Endometrial microvascular endothelial cells (primary cell): Measurements from ENCODE around the gene GPC4. TPM values are rescaled to one million over a fixed set of nuclear protein-coding genes. Genes with fewer than 3 reads are reported as not detected.

Experiments
- in situ Hi-C: cut with HindIII; loops from 2 replicates; pipeline ENCODE4 v1.10.0; 2017; ENCODE audit warnings: low sequenced_read_pairs, low pct_unique_long_range_greater_than_20kb; ENCODE audit errors: inconsistent ontology term
- total RNA-seq: library from RNA; depleted of rRNA; stranded (reverse); fragments of >200 nt; gene quantifications from one replicate; pipeline ENCODE4 v1.2.3, GENCODE V29; 2015; ENCODE audit errors: inconsistent ontology term

Gene GPC4
- total RNA-seq, 1 donor from 2014 or later = under 0.01 TPM

DNA sequence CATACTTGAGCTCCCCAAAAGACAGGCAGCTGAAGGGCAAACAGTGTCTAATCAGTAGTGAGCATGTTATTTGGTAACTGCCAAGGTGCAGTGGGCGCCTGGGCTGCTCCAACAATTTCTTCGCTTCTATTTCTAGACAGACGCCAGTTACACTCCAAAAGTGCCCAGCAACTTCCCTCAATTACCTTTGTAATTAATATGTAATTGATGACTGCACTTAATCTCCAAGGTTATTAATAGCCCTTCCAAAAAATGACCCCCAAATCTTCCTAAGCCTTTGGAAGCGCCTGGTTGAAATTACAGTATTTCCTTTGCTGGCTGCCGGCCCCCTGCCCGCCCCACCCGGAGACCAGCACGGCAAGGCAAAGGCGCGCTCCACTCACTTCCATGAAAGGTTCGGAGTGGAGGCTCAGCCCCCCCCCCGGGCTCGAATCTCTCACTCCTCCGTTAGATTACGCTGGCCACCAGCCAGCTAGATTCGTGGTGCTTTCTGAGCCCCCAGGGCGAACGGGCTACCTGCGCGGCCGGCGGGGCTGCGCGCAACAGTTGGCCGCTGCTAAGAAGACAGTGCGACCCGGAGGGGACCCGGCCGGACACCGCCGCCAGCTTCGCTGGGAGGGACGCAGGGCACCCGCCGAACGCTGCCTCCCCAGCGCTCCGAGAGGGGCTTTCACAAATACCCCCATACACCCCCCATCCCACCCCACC is 1.9 kb downstream of the GPC4 start:
- in situ Hi-C loops = no loop called here

DNA sequence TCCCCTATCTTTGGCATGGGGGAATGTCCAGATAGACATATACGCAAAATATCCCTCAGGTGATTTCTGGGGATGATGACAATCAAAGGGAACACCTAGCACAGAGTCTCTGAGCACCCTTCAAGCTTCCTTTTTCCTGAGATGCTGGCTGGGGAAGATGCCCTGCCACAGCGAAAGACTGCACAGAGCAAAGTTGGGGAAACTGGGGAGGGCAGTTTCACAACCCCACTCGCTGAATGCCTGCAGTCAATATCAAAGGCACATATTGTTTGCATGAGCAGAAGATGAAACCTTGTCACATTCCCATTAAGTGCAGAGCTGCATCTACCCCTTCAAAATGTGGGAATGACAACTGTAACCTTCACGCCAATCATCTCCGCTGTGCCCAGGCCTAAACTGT is 2.6 kb downstream of the GPC4 start:
- in situ Hi-C loops = no loop called here

DNA sequence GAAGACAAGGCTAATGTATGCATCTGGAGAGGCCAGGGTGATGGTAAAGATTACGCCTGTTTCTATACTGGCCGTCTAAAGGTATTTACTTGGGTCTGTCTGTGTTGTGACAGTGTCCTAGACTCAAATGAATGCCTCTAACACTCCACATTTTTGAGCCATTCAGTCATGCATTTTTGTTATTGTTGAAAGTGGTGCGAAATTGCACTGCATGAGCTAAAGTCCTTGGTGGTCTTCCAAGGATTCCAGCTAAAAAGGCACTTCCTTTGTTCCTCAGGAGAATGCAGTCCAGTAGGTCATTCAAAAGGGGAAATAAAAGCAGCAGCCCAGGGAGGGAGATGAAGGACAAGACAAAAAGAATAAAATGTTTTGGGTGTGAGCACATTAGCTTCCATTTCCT is 3.0 kb downstream of the GPC4 start:
- in situ Hi-C loops = no loop called here

DNA sequence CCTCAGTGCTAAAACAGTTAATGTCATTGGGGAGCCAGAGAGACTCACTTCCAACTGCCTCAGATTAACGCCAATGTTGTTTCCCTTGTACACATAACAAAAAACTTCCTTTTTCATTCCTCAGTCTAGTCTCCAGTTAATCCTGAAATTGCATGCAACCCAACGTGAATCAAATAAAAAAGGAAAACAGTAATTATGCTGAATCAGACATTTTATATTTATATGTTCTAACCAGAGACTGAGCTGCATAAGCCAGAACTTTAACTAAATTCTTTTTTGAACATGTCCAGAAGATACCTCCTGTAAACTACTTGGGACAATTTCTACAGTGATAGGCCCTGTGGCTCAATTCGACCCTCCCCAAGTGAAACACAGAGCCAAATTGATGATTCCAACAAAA is 4.7 kb downstream of the GPC4 start:
- in situ Hi-C loops = no loop called here

DNA sequence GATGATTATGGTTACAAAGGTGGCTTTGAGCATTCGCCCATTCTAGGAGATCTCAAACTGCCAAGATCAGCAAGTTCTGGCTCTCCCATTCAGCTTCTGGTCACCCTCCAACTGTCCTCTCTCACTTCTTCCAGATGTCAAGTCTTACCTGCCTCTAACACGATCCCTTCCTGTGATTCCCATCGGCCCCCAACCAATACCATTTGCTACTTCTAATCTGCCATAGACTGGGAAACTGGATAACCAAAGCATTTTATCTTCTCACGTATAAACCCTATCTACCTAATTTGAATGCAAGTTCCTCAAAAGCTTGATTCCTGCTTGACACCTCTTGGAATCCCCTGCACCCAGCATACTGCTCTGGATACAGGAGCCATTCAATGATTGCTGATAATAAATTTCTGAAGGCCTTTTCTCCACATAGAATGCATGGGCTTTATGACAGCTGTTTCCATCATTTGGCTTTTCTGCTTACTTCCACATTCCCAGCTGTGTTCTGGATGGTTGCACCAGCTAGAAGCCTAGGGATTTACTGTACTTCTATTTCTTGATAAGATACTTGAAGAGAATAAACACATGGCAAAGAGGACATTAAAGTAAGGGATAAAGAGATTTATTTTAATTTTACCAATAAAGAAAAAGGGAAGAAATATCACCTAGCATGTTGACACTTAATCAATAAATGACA is 9.6 kb downstream of the GPC4 start:
- in situ Hi-C loops = no loop called here

DNA sequence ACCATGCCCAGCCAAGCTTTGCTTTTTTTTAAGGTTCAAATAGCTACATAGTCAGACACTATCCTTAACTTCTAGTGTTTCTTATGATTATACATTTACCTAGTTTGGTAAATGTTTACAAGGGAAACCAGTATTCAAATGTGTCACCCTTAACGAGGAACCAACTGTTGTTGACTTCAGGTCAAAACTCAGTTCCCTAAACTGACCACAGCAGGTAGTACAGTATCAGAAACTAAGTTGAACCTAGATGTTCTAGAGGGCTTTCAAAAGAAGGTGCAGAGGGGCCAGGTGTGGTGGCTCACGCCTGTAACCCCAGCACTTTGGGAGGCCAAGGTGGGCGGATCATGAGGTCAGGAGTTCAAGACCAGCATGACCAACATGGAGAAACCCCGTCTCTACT is 11.3 kb downstream of the GPC4 start:
- in situ Hi-C loops = no loop called here

DNA sequence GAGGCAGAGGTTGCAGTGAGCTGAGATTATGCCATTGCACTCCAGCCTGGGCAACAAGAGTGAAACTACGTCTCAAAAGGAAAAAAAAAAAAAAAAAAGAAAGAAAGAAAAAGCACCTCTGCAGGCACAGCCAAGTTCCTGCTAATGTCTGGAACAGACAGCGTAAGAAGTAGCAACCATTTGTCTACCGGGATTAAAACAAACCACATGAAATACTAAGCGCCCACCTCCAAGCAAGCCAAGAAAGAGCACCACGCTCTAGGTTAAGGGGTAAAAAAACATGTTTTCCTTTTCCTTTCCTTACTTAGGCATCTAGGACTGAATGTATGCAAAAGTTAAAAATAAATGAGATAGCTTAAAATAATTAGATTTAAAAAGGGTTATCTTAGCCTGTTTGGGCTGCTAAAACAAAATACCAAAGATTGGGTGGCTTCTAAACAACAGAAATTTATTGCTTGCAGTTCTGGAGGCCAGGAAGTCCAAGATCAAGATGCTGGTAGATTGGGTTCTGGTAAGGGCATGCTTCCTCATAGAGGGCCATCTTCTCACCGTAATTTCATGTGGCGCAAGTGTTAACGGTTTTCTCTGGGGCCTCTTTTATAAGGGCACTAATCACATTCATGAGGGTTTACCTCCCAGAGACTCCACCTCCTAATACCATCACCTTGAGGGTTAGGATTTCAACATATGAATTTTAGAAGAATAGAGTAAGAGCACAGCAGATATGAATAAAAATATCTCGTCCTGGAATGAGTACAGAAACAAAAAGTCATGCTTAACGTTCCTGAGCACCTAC is 12.3 kb downstream of the GPC4 start:
- in situ Hi-C loops = no loop called here

DNA sequence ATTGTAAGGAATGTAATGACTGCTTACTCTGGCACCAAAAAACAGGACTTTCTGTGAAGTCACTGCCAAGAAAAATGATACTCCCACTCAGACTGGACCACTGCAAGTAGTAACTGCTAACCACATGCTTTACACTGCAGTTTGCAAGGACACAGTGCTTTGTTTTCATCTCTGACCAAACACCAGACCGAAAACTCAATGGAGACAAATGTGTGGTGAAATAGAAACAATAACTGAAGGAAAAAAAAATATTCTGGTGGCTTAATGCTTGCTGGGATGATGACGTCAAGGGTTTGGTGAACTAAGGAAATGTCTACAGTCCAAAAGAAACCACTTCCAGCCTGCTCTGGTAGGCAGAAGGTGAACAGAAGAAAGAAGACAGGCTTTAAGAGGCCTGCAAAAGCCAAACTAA is 13.2 kb downstream of the GPC4 start:
- in situ Hi-C loops = no loop called here

DNA sequence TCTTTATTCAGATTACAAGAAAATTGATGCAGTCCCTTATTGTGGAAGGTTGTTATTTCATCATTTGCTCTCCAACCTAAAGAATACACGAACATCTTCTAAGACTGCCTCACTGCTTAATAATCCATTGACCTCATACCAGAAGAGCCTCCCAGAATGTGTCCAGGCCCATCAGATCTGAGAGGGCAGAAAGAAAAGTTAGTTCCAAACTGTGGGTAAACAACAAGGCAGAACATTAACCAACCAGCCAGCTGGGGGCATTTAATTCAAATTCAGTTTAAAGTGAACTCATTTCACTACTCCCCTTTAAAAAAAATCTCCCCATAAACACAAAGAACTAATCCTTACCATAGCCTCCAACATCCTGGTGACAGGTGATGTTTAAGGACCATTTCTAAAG is 13.8 kb downstream of the GPC4 start:
- in situ Hi-C loops = no loop called here

DNA sequence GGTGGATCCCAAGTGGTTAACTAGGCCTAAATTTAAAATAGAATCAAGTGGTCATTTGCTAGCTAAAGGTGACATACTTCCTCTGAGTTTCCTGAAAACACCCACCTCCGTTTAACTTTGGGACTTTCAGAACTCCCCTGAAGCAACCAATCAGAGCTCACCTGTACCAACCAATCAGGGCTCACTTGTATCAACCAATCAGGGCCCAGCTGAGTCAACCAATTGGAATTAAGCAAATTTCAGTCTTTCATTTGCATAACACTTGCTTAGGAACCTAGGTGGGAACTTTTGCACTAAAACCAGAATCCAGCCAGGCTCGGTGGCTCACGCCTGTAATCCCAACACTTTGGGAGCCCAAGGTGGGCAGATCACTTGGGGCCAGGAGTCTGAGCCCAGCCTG is 15.9 kb downstream of the GPC4 start:
- in situ Hi-C loops = no loop called here

DNA sequence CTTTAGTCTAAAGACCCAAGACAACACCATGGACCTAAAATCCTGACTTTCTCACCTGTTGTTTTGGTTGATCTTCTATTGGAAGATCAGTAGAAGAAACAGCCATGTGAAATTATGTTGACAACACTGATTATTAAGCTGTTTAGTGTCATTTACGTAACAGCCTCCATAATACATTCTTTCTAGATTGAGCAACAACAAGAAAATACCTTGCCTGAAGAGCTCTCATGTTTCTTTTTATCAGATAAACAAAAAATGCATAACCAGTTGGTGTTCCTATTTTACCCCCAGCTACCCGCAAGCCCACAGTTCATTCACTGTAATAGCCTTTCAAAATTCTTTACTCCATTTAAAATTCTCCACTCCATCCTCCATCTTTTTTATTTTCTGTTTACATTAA is 20.5 kb downstream of the GPC4 start:
- in situ Hi-C loops = no loop called here

DNA sequence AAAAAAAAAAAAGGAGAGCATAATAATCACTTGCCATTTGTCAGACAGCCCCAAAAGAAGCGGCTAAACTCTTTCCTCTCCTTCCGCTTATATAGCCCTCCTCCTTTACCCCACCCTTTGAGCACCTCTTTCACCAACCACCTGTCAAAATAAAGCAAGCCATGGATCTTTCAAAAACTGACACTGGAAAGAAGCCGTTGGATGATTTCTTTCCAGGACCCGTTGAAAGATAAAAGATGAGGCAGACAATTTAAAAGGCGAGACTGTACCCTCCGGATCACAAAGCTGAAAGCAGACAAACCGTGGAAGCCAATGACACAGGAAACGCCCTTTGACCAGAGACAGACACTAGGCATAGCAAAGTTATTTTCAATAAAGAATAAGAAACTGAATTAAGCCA is 22.6 kb downstream of the GPC4 start:
- in situ Hi-C loops = no loop called here

DNA sequence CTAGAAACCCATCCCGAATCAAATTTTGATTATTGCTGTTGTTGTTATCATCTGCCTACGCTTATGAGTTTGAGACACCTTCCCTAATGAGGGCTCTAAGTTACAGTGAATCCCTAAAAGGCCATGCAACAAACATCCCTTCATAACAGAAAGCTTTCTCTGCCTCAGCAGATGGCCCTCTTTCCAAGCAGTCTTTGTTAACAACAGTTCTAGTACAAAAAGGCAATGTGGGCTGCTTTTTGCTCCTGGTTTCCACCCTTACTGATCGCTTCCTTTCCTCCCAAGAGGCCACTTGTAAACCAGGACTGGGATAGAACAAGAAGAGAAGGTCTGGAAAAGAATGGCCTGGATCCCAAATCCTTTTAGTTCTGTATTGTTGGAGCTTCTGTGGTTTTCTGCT is 24.2 kb downstream of the GPC4 start:
- in situ Hi-C loops = no loop called here

DNA sequence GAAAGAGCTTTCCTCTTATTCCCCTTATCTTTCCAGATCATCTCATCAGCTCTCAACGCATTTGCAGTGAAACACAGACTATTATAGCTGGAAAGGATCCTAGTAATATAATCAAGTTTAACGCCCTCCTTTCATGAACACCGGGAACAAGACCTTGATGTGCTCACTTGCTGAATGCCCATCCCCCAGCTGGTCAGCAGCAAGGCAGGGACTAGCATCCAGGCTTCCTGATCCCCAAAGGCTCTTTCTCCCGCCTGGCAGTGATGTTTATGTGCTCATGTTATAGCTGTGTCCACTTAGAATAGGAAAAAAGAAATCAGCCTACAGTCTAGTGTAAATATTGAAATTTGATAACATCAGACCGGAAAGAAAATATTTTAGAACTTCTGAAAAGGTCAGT is 24.6 kb downstream of the GPC4 start:
- in situ Hi-C loops = no loop called here

DNA sequence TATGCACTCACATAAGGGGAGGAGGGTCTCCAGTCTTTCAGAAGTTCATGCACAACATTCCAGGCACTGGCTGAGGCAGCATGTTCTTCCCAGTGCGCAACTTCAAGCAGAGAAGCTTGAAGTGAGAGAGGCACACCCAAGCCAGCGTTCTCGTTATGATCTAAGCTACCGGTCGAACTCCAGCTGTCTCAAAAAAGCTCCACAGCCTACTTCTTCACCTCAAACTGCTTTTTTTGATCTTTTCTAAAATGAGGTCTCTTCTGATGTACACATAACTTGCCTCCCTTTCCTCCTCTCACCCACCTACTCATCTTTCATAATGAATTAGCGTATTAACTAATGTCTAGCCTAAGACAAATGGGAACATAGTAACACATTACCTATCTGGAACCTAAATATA is 25.3 kb downstream of the GPC4 start:
- in situ Hi-C loops = no loop called here

DNA sequence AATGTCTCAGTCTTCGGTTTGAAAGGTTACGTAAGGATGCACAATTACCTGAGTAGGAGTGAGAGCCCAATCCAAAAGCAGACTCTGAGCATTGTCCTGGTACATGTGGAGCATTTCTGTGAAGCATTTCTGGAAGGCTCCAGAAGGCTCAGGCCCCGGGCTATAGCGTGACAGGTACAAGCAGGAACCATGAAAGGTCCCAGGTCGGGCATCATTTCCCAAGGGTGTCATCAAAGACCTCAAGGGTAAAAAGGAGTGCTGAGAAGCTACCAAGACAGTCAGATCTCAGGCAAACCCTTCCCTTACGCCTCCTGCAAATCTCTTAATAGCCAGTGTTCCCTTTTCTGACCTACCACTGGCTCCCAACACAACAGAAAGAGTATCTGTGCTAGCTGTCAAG is 30.8 kb downstream of the GPC4 start:
- in situ Hi-C loops = no loop called here

DNA sequence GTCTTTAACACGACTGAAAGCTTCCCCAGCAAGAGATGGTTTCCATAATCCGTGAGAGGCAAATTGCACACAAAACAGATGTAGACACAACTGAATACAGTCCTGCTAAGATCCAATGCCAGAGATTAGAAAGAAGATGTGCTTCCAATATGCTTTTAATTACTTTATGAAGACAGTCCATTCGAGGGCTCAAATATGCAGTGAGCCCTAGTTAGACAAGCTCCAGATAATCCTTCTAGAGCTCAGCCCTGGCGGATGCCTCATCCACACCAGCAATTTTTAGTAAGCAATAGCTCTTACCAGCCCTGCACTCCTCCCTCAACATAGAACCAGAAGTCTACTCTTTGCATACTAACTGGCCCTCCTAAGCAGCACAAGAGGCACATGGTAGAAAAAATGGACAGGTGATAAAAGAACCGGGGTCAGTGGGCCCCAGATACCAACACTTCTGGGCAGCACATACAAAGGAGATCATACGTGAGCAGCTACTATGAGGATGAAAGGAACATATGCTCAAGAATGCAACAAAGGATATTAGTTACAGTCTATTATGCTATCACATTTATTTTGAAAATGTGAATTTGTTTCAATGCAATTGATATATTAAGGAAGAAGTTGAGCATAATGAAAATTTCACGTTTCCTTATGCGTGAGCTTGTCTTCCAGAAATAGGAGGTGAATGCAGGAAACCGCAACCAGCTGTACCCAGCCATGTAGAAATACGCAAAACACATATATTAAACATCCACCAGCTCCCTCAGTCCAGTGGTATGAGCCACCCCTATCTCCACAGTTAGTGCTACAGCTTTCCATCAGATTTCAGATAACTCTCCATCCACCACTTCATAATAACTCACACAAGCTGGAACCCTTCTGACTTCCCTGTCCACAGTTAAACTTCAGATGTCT is 34.3 kb downstream of the GPC4 start:
- in situ Hi-C loops = no loop called here

DNA sequence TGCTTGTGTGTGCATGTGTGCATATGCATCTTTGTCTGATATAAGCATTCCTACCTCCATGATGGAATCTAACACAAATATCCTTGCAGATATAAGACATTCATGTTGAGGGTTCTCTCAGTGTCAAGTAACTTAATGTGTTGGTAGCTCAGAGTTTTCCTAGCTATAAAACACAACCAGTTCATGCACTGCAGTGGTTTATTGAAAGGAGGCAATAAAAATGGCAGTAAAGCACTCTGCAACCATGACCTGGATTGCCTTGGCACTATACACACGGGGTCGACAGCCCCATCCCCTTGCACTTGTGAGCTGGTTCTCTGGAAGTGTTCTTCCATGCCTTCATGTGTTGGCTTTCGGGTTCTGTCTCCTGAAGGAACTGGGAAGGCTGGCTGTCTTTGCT is 38.9 kb downstream of the GPC4 start:
- in situ Hi-C loops = no loop called here
